ENCODE data around the gene FAM171A1. TPM values are rescaled to one million over a fixed set of nuclear protein-coding genes. Genes with fewer than 3 reads are reported as not detected.

The FAM171A1 gene
- total and polyA plus RNA-seq, 2 donors (not counting 3 experiments of a cell fraction or from before 2014, with no cell fraction given): 56.3 to 75.8 TPM

DNA sequence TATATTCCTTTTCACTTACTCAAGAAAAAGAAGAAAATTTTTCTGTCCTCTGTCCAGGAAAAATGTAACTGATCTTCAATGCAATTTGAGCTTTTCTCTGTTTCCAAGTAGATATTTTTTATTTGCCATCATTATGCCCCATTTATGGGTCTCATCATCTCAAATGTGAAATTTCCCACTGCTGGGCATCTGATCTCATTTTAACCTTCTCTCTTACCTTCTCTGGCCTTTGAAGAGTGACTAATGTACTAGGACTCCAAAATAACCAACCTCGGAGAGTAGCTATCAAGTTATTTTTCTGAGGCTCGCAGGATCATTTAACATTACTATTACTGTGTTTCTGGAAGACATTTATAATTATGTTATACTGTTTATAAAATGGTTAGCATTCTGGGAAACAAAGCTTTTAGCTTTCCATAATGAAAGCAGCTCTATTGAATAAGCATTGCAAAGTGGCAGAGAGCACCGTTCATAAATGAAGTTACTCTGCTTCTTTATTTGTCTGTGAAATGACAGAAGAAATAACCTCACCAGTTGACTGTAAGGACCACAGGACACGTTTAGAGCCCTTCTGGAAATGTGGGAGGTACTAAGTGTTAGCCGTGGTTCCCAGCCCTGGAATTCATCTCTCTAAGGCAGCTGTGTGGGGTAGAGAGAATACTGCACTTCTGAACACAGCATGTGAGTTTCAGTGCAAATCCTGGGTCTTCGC is 169.3 kb downstream of the FAM171A1 start:
- intact Hi-C loops (cut with micrococcal nuclease): loop anchor here (5.0 kb wide), 2 partner anchors 46 to 614 kb away; no protein-coding TSS in a partner anchor
- no peak overlapping the region for H3K4me3 ChIP-seq (replicated peaks in 1 of 3; ENCODE audit: insufficient read depth in 1 of 3, low read depth in 1 of 3, low read length in 3 of 3)
- BruUV-seq (replicated peaks): TSS peak; percentile 17
- CTCF ChIA-PET: interaction anchor here (1.3 to 1.6 kb wide), 5 partner anchors 15 to 169 kb away, joined by 3 to 15 read pairs (median 5); partner anchors contain the start of genes FAM171A1 and NMT2
- H3K9ac ChIP-seq (replicated peaks; ENCODE audit: extremely low read depth, insufficient read depth, low read length): peak overlapping the region; percentile 83
- peaks cover 60% of the 10 kb centered on the region for H3K4me1 ChIP-seq (ENCODE audit: control insufficient read depth, extremely low read depth, insufficient read depth, low read length)
- H3K27ac ChIP-seq (ENCODE audit: insufficient read depth, low read depth, low read length): peak overlapping the region; percentile 97
- H2AFZ ChIP-seq (ENCODE audit: low read depth, low read length): peak overlapping the region; percentile 14
- H4K20me1 ChIP-seq (replicated peaks; ENCODE audit: control insufficient read depth, extremely low read depth, insufficient read depth, low read length): no peaks in the 10 kb centered on the region
- H3K9me1 ChIP-seq (replicated peaks; ENCODE audit: control insufficient read depth, extremely low read depth, insufficient read depth, low read length): no peaks in the 10 kb centered on the region
- TF ChIP-seq POLR2AphosphoS5 (IDR thresholded peaks at IDR 0.05; ENCODE audit: insufficient read depth, low read depth, low read length): peak; percentile 23
- peak; percentile 54 for TF ChIP-seq JUN (IDR thresholded peaks at IDR 0.05; ENCODE audit: borderline replicate concordance, insufficient read depth, insufficient read length, low read depth)
- TF ChIP-seq GATA2 (IDR thresholded peaks at IDR 0.05; ENCODE audit: insufficient read depth, insufficient read length, low read depth, low read length): no peak
- peak; percentile 49 for TF ChIP-seq FOS (IDR thresholded peaks at IDR 0.05; ENCODE audit: borderline replicate concordance, insufficient read depth, low read length)
- dilution Hi-C loops (cut with MboI; ENCODE audit: extremely low pct_ligation_motif_present, low sequenced_read_pairs): no loop called here
- H3K4me2 ChIP-seq (ENCODE audit: insufficient read depth, low read length): peak overlapping the region; percentile 65
- FAIRE-seq (peak; percentile 33), DNase-seq (ENCODE audit: low read depth, low spot score) (peak; percentile 65)
- peaks cover 0 to 2% of the 10 kb centered on the region in 2 experiments for H3K36me3 ChIP-seq (ENCODE audit: control insufficient read depth in 2 of 2, extremely low read depth in 1 of 2, insufficient read depth in 2 of 2, low read length in 2 of 2)
- H3K27me3 ChIP-seq (ENCODE audit: control insufficient read depth in 2 of 2, insufficient read depth in 2 of 2, low read length in 2 of 2): no peaks in the 10 kb centered on the region
- H3K79me2 ChIP-seq (ENCODE audit: control insufficient read depth, insufficient read depth, low read length): no peaks in the 10 kb centered on the region
- no peaks in the 10 kb centered on the region for H3K9me3 ChIP-seq (replicated peaks; ENCODE audit: control insufficient read depth, insufficient read depth, low read length)
- POLR2A ChIA-PET: interaction anchor here (0.6 to 2.0 kb wide), 3 partner anchors 33 to 75 kb away, joined by 4 to 13 read pairs (median 6); partner anchors contain the start of gene NMT2

- Histone ChIP-seq H3K9me3 (replicated peaks; ENCODE audit: control insufficient read depth, insufficient read depth, low read length) (no peaks in the 10 kb centered on the region), H3K36me3 (ENCODE audit: control insufficient read depth in 2 of 2, extremely low read depth in 1 of 2, insufficient read depth in 2 of 2, low read length in 2 of 2) (no peaks in the 10 kb centered on the region), H3K4me1 (ENCODE audit: control insufficient read depth, extremely low read depth, insufficient read depth, low read length) (peaks cover 70% of the 10 kb centered on the region), H3K27ac (ENCODE audit: insufficient read depth, low read depth, low read length) (peak overlapping the region; percentile 100), H4K20me1 (replicated peaks; ENCODE audit: control insufficient read depth, extremely low read depth, insufficient read depth, low read length) (no peaks in the 10 kb centered on the region), H3K9me1 (replicated peaks; ENCODE audit: control insufficient read depth, extremely low read depth, insufficient read depth, low read length) (no peaks in the 10 kb centered on the region), H3K4me3 (replicated peaks in 1 of 3; ENCODE audit: insufficient read depth in 1 of 3, low read depth in 1 of 3, low read length in 3 of 3) (no peak overlapping the region), H3K27me3 (ENCODE audit: control insufficient read depth in 2 of 2, insufficient read depth in 2 of 2, low read length in 2 of 2) (no peaks in the 10 kb centered on the region), H2AFZ (ENCODE audit: low read depth, low read length) (no peak overlapping the region), H3K79me2 (ENCODE audit: control insufficient read depth, insufficient read depth, low read length) (no peaks in the 10 kb centered on the region), H3K4me2 (ENCODE audit: insufficient read depth, low read length) (peak overlapping the region; percentile 56), H3K9ac (replicated peaks; ENCODE audit: extremely low read depth, insufficient read depth, low read length) (peak overlapping the region; percentile 84)
- DNase-seq (ENCODE audit: low read depth, low spot score): peak; percentile 94
- ChIA-PET POLR2A (interaction anchor here (0.6 to 2.0 kb wide), 3 partner anchors 32 to 36 kb away, joined by 4 to 13 read pairs (median 6); partner anchors contain the start of gene NMT2), CTCF (interaction anchor here (1.2 to 1.6 kb wide), 6 partner anchors 10 to 170 kb away, joined by 3 to 11 read pairs (median 4); partner anchors contain the start of gene FAM171A1)
- TF ChIP-seq MAX (IDR thresholded peaks at IDR 0.05; ENCODE audit: insufficient read depth, insufficient read length) (no peak), POLR2A (IDR thresholded peaks at IDR 0.05; ENCODE audit: low read depth, low read length) (peak; percentile 82), FOS (IDR thresholded peaks at IDR 0.05; ENCODE audit: borderline replicate concordance, insufficient read depth, low read length) (peak; percentile 99), POLR2AphosphoS5 (IDR thresholded peaks at IDR 0.05; ENCODE audit: insufficient read depth, low read depth, low read length) (peak; percentile 91), GATA2 (IDR thresholded peaks at IDR 0.05; ENCODE audit: insufficient read depth, insufficient read length, low read depth, low read length) (peak; percentile 100), EZH2 (IDR thresholded peaks at IDR 0.05; ENCODE audit: borderline replicate concordance, low read depth, low read length, severe bottlenecking) (no peak), JUN (IDR thresholded peaks at IDR 0.05; ENCODE audit: borderline replicate concordance, insufficient read depth, insufficient read length, low read depth) (peak; percentile 100), MYC (IDR thresholded peaks at IDR 0.05; ENCODE audit: low read depth, low read length) (no peak)
- TF ChIP-seq, protein P1, sequence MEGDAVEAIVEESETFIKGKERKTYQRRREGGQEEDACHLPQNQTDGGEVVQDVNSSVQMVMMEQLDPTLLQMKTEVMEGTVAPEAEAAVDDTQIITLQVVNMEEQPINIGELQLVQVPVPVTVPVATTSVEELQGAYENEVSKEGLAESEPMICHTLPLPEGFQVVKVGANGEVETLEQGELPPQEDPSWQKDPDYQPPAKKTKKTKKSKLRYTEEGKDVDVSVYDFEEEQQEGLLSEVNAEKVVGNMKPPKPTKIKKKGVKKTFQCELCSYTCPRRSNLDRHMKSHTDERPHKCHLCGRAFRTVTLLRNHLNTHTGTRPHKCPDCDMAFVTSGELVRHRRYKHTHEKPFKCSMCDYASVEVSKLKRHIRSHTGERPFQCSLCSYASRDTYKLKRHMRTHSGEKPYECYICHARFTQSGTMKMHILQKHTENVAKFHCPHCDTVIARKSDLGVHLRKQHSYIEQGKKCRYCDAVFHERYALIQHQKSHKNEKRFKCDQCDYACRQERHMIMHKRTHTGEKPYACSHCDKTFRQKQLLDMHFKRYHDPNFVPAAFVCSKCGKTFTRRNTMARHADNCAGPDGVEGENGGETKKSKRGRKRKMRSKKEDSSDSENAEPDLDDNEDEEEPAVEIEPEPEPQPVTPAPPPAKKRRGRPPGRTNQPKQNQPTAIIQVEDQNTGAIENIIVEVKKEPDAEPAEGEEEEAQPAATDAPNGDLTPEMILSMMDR (IDR thresholded peaks at IDR 0.05; ENCODE audit: extremely low read depth in 1 of 2, insufficient read depth in 1 of 2, low read depth in 1 of 2, low read length in 2 of 2): no peak
- FAIRE-seq: peak; percentile 83
- intact Hi-C loops (cut with micrococcal nuclease) (loop anchor here (1.0 to 5.0 kb wide), 3 partner anchors 32 to 613 kb away; partner anchors contain the start of gene NMT2), dilution Hi-C loops (cut with MboI; ENCODE audit: extremely low pct_ligation_motif_present, low sequenced_read_pairs) (no loop called here)
- no TSS peak for BruUV-seq (replicated peaks)
Observed at GRCh38 chr10:15200626-15201025, 170.5 kb downstream of the FAM171A1 start.

Data from endothelial cell of umbilical vein (primary cell).